Astrocyte (in vitro differentiated cells and primary cell): Measurements from ENCODE around the gene GNL3.

Experiments
- EZH2 ChIP-seq: IDR thresholded peaks from 2 replicates; pipeline ENCODE4 v1.6.1; 2012; ENCODE audit warnings: mild to moderate bottlenecking, low read length, inconsistent platforms; ENCODE audit not compliant: insufficient read depth
- TF ChIP-seq, protein P1 (sequence below): IDR thresholded peaks from 2 replicates; pipeline ENCODE4 v1.5.1; 2011; ENCODE audit warnings: low read depth, mild to moderate bottlenecking, inconsistent platforms, low read length, moderate library complexity; ENCODE audit not compliant: insufficient read depth

DNA sequence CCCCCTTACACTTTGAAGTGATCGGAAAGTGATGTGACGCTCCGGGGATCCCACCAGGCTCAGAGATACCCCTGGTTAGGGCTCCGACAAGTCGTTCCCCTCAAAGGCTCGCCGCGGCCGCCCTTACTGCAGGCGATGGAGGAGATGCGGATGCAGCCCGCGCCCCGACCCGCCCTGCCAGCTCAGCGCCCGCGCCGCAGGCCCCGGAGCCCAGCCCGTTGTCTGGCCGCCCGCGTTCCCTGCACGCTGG lies 19.5 kb downstream of the GNL3 start:
- TF ChIP-seq, protein P1, sequence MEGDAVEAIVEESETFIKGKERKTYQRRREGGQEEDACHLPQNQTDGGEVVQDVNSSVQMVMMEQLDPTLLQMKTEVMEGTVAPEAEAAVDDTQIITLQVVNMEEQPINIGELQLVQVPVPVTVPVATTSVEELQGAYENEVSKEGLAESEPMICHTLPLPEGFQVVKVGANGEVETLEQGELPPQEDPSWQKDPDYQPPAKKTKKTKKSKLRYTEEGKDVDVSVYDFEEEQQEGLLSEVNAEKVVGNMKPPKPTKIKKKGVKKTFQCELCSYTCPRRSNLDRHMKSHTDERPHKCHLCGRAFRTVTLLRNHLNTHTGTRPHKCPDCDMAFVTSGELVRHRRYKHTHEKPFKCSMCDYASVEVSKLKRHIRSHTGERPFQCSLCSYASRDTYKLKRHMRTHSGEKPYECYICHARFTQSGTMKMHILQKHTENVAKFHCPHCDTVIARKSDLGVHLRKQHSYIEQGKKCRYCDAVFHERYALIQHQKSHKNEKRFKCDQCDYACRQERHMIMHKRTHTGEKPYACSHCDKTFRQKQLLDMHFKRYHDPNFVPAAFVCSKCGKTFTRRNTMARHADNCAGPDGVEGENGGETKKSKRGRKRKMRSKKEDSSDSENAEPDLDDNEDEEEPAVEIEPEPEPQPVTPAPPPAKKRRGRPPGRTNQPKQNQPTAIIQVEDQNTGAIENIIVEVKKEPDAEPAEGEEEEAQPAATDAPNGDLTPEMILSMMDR, result no peak
- no peak for TF ChIP-seq EZH2
